EH (cell line): ENCODE data around the gene SYNE2.
A peak's percentile ranks its signal among the peaks of the same experiment; 100 is the strongest.

Experiments used
- DNase-seq: peaks from one replicate; pipeline ENCODE4 v3.0.0-alpha.2; 2015; ENCODE audit warnings: low read depth

Gene SYNE2

GRCh38 chr14:64217834-64218233 lies 365.0 kb downstream of the SYNE2 start:
- no peak for DNase-seq

- peak; percentile 12 for DNase-seq
These were observed 365.8 kb downstream of the SYNE2 start for GRCh38 chr14:64218344-64219240.

- no peak for DNase-seq
These were observed 367.3 kb downstream of the SYNE2 start for GRCh38 chr14:64220056-64220455.

- DNase-seq: no peak
These were observed 367.7 kb downstream of the SYNE2 start for GRCh38 chr14:64220466-64220865.

- DNase-seq: no peak
These were observed 368.7 kb downstream of the SYNE2 start for GRCh38 chr14:64221391-64222003.

GRCh38 chr14:64225151-64225757 lies 372.4 kb downstream of the SYNE2 start:
- DNase-seq: no peak

- DNase-seq: no peak
These were observed 375.1 kb downstream of the SYNE2 start for GRCh38 chr14:64227856-64228255.

- DNase-seq: no peak
These were observed 376.7 kb downstream of the SYNE2 start for GRCh38 chr14:64229489-64229888.

GRCh38 chr14:64232095-64232838 lies 379.5 kb downstream of the SYNE2 start:
- DNase-seq: peak; percentile 87

- no peak for DNase-seq
These were observed 380.1 kb downstream of the SYNE2 start for GRCh38 chr14:64232944-64233343.

- peak; percentile 11 for DNase-seq
These were observed 380.9 kb downstream of the SYNE2 start for GRCh38 chr14:64233531-64234190.

GRCh38 chr14:64234877-64235651 lies 382.3 kb downstream of the SYNE2 start:
- DNase-seq: peak; percentile 55

GRCh38 chr14:64235652-64236640 lies 383.1 kb downstream of the SYNE2 start:
- no peak for DNase-seq

GRCh38 chr14:64238049-64238448 lies 385.2 kb downstream of the SYNE2 start:
- no peak for DNase-seq

- DNase-seq: no peak
These were observed 385.8 kb downstream of the SYNE2 start for GRCh38 chr14:64238631-64239030.

GRCh38 chr14:64244279-64244678 lies 391.5 kb downstream of the SYNE2 start:
- DNase-seq: no peak

GRCh38 chr14:64245491-64245890 lies 392.7 kb downstream of the SYNE2 start:
- DNase-seq: no peak

- no peak for DNase-seq
These were observed 393.9 kb downstream of the SYNE2 start for GRCh38 chr14:64246688-64247087.

- DNase-seq: no peak
These were observed 394.4 kb downstream of the SYNE2 start for GRCh38 chr14:64247195-64247594.

GRCh38 chr14:64248689-64249088 lies 395.9 kb downstream of the SYNE2 start:
- no peak for DNase-seq
